ENCODE data around the gene ACSL3.

ACSL3 gene

GRCh38 chr2:222879604-222879933, 18.7 kb downstream of the ACSL3 start:
- no peak for DNase-seq (ENCODE audit: low read depth)

- no peak for DNase-seq (ENCODE audit: low read depth)
Measured at GRCh38 chr2:222882484-222882928, 21.7 kb downstream of the ACSL3 start.

- peak; percentile 56 for DNase-seq (ENCODE audit: low read depth)
Measured at GRCh38 chr2:222883420-222883819, 22.6 kb downstream of the ACSL3 start.

GRCh38 chr2:222884114-222884771, 23.4 kb downstream of the ACSL3 start:
- peak; percentile 46 for DNase-seq (ENCODE audit: low read depth)

GRCh38 chr2:222884805-222885424, 24.1 kb downstream of the ACSL3 start:
- DNase-seq (ENCODE audit: low read depth): peak; percentile 18

- no peak for DNase-seq (ENCODE audit: low read depth)
Measured at GRCh38 chr2:222887124-222887523, 26.3 kb downstream of the ACSL3 start.

GRCh38 chr2:222888716-222889115, 27.9 kb downstream of the ACSL3 start:
- DNase-seq (ENCODE audit: low read depth): no peak

GRCh38 chr2:222891890-222892289, 31.1 kb downstream of the ACSL3 start:
- peak; percentile 34 for DNase-seq (ENCODE audit: low read depth)

GRCh38 chr2:222892321-222892720, 31.5 kb downstream of the ACSL3 start:
- peak; percentile 68 for DNase-seq (ENCODE audit: low read depth)

GRCh38 chr2:222892761-222893160, 31.9 kb downstream of the ACSL3 start:
- peak; percentile 28 for DNase-seq (ENCODE audit: low read depth)

- DNase-seq (ENCODE audit: low read depth): no peak
Measured at GRCh38 chr2:222893716-222894115, 32.9 kb downstream of the ACSL3 start.

GRCh38 chr2:222895144-222895543, 34.3 kb downstream of the ACSL3 start:
- DNase-seq (ENCODE audit: low read depth): no peak

- no peak for DNase-seq (ENCODE audit: low read depth)
Measured at GRCh38 chr2:222897898-222898297, 37.1 kb downstream of the ACSL3 start.

- no peak for DNase-seq (ENCODE audit: low read depth)
Measured at GRCh38 chr2:222899413-222900181, 38.8 kb downstream of the ACSL3 start.

GRCh38 chr2:222900354-222900753, 39.5 kb downstream of the ACSL3 start:
- DNase-seq (ENCODE audit: low read depth): peak; percentile 38

GRCh38 chr2:222902660-222903059, 41.8 kb downstream of the ACSL3 start:
- no peak for DNase-seq (ENCODE audit: low read depth)

- DNase-seq (ENCODE audit: low read depth): peak; percentile 62
Measured at GRCh38 chr2:222903234-222904220, 42.7 kb downstream of the ACSL3 start.

- DNase-seq (ENCODE audit: low read depth): peak; percentile 89
Measured at GRCh38 chr2:222904557-222905258, 43.9 kb downstream of the ACSL3 start.

GRCh38 chr2:222907048-222907447, 46.2 kb downstream of the ACSL3 start:
- no peak for DNase-seq (ENCODE audit: low read depth)

GRCh38 chr2:222907790-222908441, 47.1 kb downstream of the ACSL3 start:
- peak; percentile 63 for DNase-seq (ENCODE audit: low read depth)

GRCh38 chr2:222909286-222909685, 48.5 kb downstream of the ACSL3 start:
- DNase-seq (ENCODE audit: low read depth): no peak
